ENCODE data around the gene PROSER1. TPM values are rescaled to one million over a fixed set of nuclear protein-coding genes. Genes with fewer than 3 reads are reported as not detected.
"Not testable (repeated sequence)": the region's sequence is repeated elsewhere in the genome, so short reads cannot be mapped to it uniquely, and the experiment has no call there.

The PROSER1 gene
- total RNA-seq = 10 to 100 TPM in 3 of 4 donors, 1 to 10 TPM in 1; 8.8 to 17.5 (median 14.9) TPM

GRCh38 chr13:39037880-39038568, at the start of gene PROSER1, which contains the start of gene NHLRC3:
Gene PROSER1 (minus strand): TSS chr13:39038089. CDS start chr13:39037242, 847 bp downstream.
Gene NHLRC3 (plus strand): TSS chr13:39038456. CDS start chr13:39038640, 184 bp downstream.
- Histone ChIP-seq H3K27ac (peak within 1 kb of the TSS; percentile 80 to 92 (median 83)), H3K9me3 (no peaks in the 10 kb centered on the region), H3K27me3 (no peaks in the 10 kb centered on the region), H3K36me3 (peaks cover 0 to under 1% (median 0%) of the 10 kb centered on the region in 3 donors), H3K4me3 (peak within 1 kb of the TSS; percentile 90 to 98 (median 94)), H3K4me1 (peaks cover 5 to 64% (median 32%) of the 10 kb centered on the region in 3 donors)
- TF ChIP-seq POLR2A (IDR thresholded peaks at IDR 0.05) = peak in 2 of 4 donors; percentile 21 to 34
- TF ChIP-seq CTCF (IDR thresholded peaks at IDR 0.05) = no peak
- 0% methylated on average over 8 to 9 of the region's 41 CpGs for WGBS, 2 donors
- peak; percentile 73 for DNase-seq
- intact Hi-C loops (cut with DNase I) = no loop called here

- WGBS, 2 donors = 18 to 35% methylated on average over 1 of the region's 1 CpG
- DNase-seq; H3K27ac ChIP-seq; H3K9me3 ChIP-seq; H3K27me3 ChIP-seq; H3K4me1 ChIP-seq; H3K4me3 ChIP-seq; intact Hi-C loops (cut with DNase I); H3K36me3 ChIP-seq: not testable (repeated sequence)
These were observed 48.5 kb upstream of the PROSER1 start for GRCh38 chr13:39086251-39086945.

- intact Hi-C loops (cut with DNase I) = no loop called here
- Histone ChIP-seq H3K9me3 (no peaks in the 10 kb centered on the region), H3K27me3 (peaks cover 0 to 35% (median 0%) of the 10 kb centered on the region in 4 donors), H3K4me3 (no peak overlapping the region), H3K4me1 (no peaks in the 10 kb centered on the region), H3K27ac (no peak overlapping the region), H3K36me3 (no peaks in the 10 kb centered on the region)
- DNase-seq = no peak
- TF ChIP-seq POLR2A (IDR thresholded peaks at IDR 0.05) = no peak
- no peak for TF ChIP-seq CTCF (IDR thresholded peaks at IDR 0.05)
- 26 to 37% methylated on average over 3 of the region's 3 CpGs for WGBS, 2 donors
These were observed 36.1 kb upstream of the PROSER1 start for GRCh38 chr13:39073983-39074382.

- WGBS, 2 donors = 60 to 74% methylated on average over 1 to 2 of the region's 2 CpGs
- Histone ChIP-seq H3K27me3 (peaks cover 0 to 35% (median 0%) of the 10 kb centered on the region in 4 donors), H3K36me3 (no peaks in the 10 kb centered on the region), H3K27ac (no peak overlapping the region), H3K4me1 (no peaks in the 10 kb centered on the region), H3K4me3 (no peak overlapping the region), H3K9me3 (no peaks in the 10 kb centered on the region)
- no peak for TF ChIP-seq POLR2A (IDR thresholded peaks at IDR 0.05)
- TF ChIP-seq CTCF (IDR thresholded peaks at IDR 0.05) = no peak
- intact Hi-C loops (cut with DNase I) = no loop called here
- no peak for DNase-seq
These were observed 35.0 kb upstream of the PROSER1 start for GRCh38 chr13:39072842-39073241.

- intact Hi-C loops (cut with DNase I) = no loop called here
- no peaks in the 10 kb centered on the region for H3K36me3 ChIP-seq
- no peak overlapping the region for H3K27ac ChIP-seq
- H3K4me3 ChIP-seq = no peak overlapping the region
- H3K9me3 ChIP-seq = no peaks in the 10 kb centered on the region
- H3K4me1 ChIP-seq = no peaks in the 10 kb centered on the region
- WGBS, 2 donors = 98 to 100% methylated on average over 1 to 4 of the region's 4 CpGs
- TF ChIP-seq CTCF (IDR thresholded peaks at IDR 0.05) (no peak), POLR2A (IDR thresholded peaks at IDR 0.05) (no peak)
- no peak for DNase-seq
- H3K27me3 ChIP-seq = no peaks in the 10 kb centered on the region
These were observed 24.1 kb upstream of the PROSER1 start for GRCh38 chr13:39062004-39062403.
